ENCODE data around the gene CKLF.
"Not testable (repeated sequence)": the region's sequence is repeated elsewhere in the genome, so short reads cannot be mapped to it uniquely, and the experiment has no call there.

Gene CKLF

GRCh38 chr16:66596986-66597848 lies 44.8 kb downstream of the CKLF start:
- no peak for DNase-seq (ENCODE audit: low read depth in 2 of 2)

- DNase-seq (ENCODE audit: low read depth in 2 of 2) = no peak
These were observed 45.7 kb downstream of the CKLF start for GRCh38 chr16:66598111-66598510.

GRCh38 chr16:66599726-66600125 lies 47.4 kb downstream of the CKLF start:
- DNase-seq (ENCODE audit: low read depth in 2 of 2) = no peak

GRCh38 chr16:66600477-66600876 lies 48.1 kb downstream of the CKLF start:
- no peak for DNase-seq (ENCODE audit: low read depth in 2 of 2)

GRCh38 chr16:66601471-66601870 lies 49.1 kb downstream of the CKLF start:
- DNase-seq (ENCODE audit: low read depth in 2 of 2) = no peak

GRCh38 chr16:66603537-66604375 lies 51.4 kb downstream of the CKLF start:
- DNase-seq (ENCODE audit: low read depth in 2 of 2) = peak; percentile 45 to 50

GRCh38 chr16:66604376-66605176 lies 52.2 kb downstream of the CKLF start, which contains the start of gene CMTM3:
Gene CMTM3, plus strand, starts transcription at chr16:66604704. Its CDS starts 102 bp downstream, at chr16:66604806.
- DNase-seq (ENCODE audit: low read depth in 2 of 2) = peak; percentile 39 to 64

GRCh38 chr16:66605177-66605978 lies 53.0 kb downstream of the CKLF start:
- peak in 1 of 2 donors; percentile 14 for DNase-seq (ENCODE audit: low read depth in 2 of 2)

GRCh38 chr16:66605979-66606751 lies 53.8 kb downstream of the CKLF start:
- no peak for DNase-seq (ENCODE audit: low read depth in 2 of 2)

- peak; percentile 75 to 84 for DNase-seq (ENCODE audit: low read depth in 2 of 2)
These were observed 56.1 kb downstream of the CKLF start for GRCh38 chr16:66608241-66609138.

- DNase-seq (ENCODE audit: low read depth in 2 of 2) = no peak
These were observed 56.7 kb downstream of the CKLF start for GRCh38 chr16:66609139-66609510.

GRCh38 chr16:66610111-66610820 lies 57.9 kb downstream of the CKLF start:
- no peak for DNase-seq (ENCODE audit: low read depth in 2 of 2)

- not testable (repeated sequence) for DNase-seq (ENCODE audit: low read depth in 2 of 2)
These were observed 59.5 kb downstream of the CKLF start for GRCh38 chr16:66611911-66612310.

GRCh38 chr16:66612422-66612821 lies 60.0 kb downstream of the CKLF start:
- no peak for DNase-seq (ENCODE audit: low read depth in 2 of 2)

GRCh38 chr16:66614161-66614802 lies 61.9 kb downstream of the CKLF start:
- no peak for DNase-seq (ENCODE audit: low read depth in 2 of 2)
